GM21381 (cell line): ENCODE measurements around the gene IL13RA1.
A peak's percentile ranks its signal among the peaks of the same experiment; 100 is the strongest.
"Not testable (repeated sequence)": the region's sequence is repeated elsewhere in the genome, so short reads cannot be mapped to it uniquely, and the experiment has no call there.

Experiments used
- ATAC-seq: cut with Tn5 transposase; IDR thresholded peaks from one replicate; pipeline ENCODE4 v1.9.1; 2021; ENCODE audit warnings: mild to moderate bottlenecking, moderate library complexity; ENCODE audit not compliant: unreplicated experiment

IL13RA1 gene

DNA sequence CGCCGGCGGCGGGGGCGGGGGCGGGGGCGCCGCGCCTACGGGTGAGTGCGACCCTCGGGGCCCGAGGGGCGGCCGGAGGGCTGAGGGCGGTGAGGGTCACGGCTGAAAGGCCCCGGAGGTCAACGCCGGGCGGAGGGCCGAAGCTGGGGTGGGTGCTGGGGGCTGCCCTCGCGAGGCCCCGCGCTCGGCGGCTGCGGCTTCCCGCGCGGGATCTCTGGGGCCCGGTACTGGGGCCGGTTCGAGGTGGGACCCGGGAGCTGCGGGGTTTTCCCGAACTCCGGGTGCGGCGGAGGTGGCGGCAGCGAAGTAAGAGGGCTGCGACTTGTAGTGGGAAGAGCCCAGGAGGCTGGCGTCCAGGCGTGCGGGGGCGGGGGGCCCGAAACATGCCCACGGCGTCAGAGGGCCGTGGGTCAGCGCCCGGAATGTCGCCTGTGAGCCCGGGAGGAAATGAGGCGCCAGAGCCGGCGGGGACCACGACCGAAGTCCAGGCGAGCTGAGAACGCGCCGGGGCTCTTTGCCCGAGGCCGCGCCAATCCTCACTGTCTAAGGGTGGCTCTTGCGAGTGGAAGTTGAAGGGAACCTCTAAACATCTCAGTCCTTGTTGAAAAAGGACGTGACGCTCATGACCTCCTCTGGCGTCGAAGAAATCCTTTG, 407 bp downstream of the IL13RA1 start:
- peak; percentile 11 for ATAC-seq

DNA sequence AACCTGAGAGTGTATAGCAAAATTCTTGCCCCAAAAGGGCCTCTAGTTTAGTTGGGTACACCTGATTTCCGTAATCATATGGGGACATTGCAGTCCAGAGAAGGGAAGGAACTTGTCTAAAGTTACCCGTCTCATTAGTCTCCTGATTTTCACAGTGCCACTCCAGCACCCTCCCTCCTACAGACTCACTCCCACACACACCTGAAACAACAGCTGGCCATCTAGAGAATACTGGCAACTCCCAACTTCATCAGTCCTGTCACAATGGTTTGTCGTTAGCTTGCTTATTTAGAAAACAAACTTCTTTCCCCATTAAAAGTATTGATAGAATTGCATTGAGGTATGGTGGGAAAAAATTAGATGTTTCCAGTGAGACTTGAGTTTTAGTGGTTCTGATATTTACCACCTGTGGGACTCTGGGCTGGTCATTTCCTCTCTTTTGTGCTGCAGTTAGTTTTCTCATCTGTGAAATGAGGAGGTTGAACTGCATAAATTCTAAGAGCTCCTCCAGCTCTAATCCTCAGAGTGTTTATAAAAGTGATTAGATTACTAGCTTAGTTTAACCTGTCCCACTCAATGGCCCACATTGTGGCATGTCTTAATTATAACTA, 1.7 kb downstream of the IL13RA1 start:
- no peak for ATAC-seq

DNA sequence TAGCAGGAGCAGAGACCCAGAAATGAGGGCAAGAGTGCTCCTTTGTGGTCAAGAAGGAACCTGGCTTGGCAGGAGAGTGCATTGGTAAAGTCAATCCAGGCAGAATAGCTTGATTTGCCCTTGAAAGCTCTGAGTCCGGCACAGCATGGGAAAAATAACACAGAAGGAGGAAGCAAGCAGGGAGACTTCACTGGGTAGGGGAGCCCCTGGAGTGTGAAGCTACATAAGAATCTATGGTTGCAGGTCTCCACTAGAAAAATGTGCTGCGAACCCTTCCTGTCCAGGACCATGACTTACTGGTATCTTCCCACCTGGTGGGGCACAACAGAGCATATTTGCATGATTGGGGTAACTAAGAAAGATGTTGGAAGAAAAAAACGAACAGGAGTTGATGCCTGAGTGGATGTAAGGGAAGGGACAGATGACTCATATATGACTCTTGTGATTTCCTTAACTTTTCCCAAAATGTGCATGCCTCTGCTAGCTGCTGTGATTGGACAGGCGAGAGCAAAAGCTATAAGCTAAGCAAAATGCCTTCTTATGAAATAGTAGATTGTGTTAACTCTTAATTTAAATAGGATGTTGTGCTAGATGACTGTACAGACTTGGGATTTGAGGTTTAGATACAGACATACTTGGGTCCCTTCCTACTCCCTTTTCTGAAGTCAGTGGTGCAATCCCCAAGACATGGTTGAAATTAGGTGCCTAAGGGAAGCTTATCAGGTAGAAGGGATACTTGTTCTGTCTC, 3.3 kb downstream of the IL13RA1 start:
- ATAC-seq = no peak

GRCh38 chrX:118732551-118732950, 5.1 kb downstream of the IL13RA1 start:
- ATAC-seq = not testable (repeated sequence)

DNA sequence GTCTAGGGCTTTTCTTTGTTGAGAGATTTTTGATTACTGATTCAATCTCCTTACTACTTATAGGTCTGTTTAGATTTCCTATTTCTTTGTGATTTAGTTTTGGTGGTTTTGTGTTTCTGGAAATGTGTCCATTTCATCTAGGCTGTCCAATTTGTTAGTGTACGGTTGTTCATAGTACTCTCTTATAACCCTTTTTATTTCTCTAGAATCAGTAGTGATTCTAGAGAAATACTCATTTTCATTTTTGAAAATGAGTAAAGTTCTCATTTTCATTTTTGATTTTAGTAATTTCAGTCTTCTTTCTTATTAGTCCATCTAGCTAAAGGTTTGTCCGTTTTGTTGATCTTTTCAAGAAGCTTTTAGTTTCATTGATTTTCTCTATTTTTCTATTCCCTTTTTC, 7.5 kb downstream of the IL13RA1 start:
- peak; percentile 60 for ATAC-seq

GRCh38 chrX:118736394-118737010, 9.1 kb downstream of the IL13RA1 start:
- peak; percentile 64 for ATAC-seq

DNA sequence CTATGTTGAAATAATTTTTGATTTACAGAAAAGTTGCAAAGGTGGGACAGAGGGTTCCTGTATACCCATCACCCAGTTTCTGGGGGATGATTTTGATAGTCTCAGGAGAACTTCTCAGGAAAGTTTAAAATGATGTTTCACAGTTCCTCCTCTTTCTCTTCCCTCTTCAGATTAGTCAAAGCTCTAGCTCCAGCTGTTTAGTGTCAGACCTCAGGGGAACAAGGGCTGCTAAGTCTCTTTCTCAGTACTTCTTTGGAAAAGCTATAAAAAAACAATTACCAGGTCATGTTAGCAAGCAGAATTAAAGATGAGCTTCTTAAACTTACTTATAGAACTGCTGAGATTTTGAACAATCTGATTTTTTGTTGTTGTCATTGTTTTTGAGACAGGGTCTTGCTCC, 12.2 kb downstream of the IL13RA1 start:
- ATAC-seq = no peak

DNA sequence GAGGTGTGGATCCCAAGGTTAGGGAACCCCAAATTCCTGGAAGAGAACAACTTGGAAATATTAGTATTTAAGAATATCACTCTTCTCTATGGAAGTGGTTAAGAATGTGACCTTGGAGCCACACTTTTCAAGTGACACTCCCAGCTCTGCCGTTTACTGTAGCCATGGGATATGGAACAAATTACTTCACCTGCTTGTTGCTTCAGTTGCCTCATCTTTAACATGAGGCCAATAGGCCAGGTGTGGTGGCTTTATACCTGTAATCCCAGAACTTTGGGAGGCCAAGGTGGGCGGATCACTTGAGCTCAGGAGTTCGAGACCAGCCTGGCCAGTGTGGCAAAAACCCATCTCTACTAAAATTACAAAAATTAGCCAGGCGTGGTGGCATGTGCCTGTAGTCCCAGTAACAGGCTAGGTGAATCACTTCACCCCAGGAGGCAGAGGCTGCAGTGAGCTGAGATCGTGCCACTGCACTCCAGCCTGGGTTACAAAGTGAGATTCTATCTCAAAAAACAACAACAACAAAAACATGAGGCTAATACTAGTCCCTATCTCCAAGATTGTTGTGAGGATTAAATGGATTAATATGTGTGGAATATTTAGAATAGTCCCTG, 13.0 kb downstream of the IL13RA1 start:
- ATAC-seq = no peak

GRCh38 chrX:118742176-118742575, 14.8 kb downstream of the IL13RA1 start:
- no peak for ATAC-seq

- ATAC-seq = no peak
Measured at GRCh38 chrX:118745570-118745969, 18.2 kb downstream of the IL13RA1 start.

DNA sequence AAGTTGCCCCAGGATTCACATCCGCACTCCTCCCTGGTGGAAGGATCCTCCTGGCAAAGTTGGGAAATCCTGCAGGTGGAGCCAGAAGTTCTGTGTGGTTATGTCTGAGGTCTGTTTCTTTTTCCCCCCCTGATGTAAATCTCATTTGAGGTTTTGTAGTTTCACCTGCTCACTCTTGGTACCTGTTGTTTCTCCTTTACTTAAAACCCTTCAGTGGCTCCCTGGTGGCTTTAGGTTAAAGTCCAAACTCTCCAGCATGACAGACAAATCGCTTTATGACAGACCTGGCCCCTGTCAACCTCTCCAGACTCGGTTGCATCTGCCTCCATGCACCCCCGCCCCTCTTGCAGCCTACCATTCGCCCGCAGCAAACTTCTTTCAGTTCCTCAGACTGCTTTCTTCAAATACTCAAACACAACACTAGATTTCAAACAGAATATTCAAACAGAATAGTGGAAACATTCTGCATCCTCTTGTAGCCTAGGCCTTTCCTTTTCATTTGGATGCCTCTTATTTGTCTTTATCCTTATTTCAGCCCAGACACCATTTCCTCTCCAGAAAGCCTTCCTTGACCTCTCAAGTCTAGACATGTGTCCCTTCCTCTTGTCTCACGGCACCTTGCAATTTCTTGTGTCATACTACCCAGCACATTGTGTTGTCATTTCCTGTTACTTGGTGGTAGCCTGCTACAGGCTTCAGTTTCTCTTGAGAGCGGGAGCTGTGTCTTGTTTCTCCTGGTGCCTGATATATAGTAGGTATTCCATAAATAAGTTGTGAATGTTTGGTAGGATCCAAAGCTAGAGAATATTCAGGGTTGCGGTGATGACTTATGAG, 24.8 kb downstream of the IL13RA1 start:
- ATAC-seq = peak; percentile 82

GRCh38 chrX:118755633-118756032, 28.2 kb downstream of the IL13RA1 start:
- no peak for ATAC-seq

DNA sequence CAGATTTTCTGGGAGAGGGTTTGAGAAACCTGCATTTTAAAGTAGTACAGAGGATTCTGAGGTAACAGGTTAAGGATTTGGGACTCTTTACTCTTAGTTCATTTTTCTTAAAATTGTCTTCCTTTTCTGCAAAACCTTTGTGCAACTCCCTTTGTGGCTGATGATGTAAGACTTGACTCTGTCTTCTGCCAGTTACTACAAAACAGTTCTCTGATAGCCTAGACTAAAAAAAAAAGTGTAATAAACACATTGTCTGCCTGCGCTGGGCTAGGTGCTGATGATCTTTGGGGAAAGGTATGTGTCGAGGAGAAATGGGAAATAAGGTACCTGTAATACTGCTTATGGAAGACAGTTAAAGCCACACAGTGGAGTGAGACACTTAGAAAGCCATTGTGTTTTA, 28.7 kb downstream of the IL13RA1 start:
- ATAC-seq = no peak

GRCh38 chrX:118758511-118758910, 31.1 kb downstream of the IL13RA1 start:
- ATAC-seq = no peak

DNA sequence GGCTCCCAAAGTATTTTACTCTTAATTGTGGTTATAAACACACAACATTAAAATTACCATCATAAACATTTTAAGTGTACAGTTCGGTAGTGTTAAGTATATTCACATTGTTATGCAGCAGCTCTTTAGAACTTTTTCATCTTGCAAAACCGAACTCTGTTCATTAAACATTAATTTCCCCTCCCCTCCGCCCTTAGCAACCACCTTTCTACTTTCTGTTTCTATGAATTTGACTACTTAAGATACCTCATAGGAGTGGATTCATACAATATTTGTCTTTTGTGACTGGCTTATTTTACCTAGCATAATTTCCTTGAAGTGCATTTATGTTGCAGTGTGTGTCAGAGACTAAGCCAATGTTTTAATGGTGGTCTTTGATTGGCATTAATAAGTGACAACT, 32.6 kb downstream of the IL13RA1 start:
- ATAC-seq = no peak

DNA sequence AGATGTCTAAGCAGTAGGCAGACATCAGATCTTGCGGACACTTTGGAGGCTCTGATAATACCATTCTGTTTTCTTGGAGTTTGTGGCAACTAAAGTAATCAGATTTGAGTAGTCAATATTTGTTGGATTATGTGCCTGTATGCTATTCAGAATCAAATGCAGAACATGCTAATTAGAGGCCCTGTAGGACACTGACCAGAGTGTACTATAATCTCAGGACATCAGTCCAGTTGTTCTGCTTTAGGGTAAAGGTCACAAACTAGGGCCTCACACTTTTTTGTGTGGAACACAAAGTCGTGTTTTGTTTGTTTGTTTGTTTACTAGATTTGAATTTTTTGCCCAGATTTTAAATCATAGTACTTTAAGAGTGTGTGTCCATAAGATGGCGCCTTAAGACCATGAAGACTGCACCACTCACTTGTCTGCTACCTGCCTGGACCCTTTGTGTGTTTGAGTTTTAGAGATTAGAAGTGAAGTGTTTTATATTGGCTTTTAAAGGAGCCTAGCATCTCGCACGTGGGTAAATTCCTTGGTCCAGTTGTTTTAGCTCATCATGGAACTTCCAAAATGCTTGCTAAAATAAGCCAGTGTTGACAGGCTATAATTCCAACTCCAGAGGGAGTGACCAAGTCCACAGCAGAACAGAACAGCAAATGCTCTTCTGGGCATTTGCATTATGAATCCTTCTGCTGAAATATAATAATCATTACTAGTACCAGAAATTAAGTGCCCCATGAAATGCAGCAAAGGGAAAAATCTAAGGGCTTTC, 34.7 kb downstream of the IL13RA1 start:
- ATAC-seq = no peak

DNA sequence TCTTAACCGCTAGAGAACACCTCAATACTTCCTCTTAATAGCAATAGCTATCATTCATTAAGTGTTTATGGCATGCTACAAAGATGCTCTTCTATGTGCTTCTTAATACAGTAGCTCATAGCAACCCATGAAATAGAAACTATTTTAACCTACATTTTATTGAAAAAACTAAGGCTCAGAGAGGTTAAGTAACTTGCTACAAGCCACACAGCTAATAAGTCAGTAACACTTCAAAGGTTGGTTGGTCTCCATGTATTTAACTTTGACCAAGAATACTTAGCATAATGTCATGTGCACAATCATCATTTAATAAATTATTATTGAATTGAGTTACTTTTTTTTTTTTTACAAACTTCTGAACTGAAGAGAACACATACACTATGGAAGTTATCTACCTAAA, 36.1 kb downstream of the IL13RA1 start:
- no peak for ATAC-seq

DNA sequence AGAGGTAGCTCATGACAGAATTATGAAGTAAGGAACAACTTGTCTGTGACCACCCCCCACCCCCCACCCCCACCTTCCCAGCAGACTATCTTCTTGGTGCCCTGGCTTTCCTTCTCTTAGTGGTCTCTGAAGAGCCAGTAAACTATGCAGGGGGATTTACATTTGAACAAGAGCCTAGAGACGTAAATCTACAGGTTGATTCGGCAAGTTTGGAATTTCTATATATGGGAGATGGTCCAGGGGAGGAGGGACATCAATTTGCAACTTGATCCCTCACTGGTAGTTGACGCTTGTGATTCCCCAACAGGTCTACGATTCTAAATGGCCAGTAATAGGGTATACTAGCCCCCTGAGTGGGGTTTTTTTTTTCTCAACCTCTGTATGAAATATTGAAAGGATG, 36.7 kb downstream of the IL13RA1 start:
- ATAC-seq = no peak

DNA sequence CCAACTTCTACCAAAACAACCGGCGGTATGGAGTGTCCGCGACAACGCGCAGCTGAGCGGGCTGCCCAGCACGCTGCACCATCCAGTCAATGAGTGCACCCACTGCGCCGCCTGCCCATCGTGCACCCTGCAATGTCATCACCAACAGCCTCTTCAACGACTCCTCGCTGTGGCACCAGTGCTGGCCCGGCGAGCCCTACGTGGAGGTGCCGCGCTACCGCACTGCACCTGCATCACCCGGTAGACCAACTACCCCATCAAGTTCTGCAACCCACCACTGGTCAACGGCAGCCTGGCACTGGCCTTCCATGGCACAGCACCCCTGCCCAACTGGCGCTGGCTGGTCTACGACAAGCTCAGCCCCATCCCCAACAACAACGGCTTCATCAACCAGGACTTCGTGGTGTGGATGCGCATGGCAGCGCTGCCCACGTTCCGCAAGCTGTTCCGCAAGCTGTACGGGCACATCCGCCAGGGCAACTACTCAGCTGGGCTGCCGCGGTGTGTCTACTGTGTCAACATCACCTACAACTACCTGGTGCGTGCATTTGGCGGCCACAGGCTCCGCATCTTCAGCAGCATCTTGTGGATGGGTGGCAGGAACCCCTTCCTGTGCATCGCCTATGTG, 42.8 kb downstream of the IL13RA1 start:
- no peak for ATAC-seq
